Uterus (tissue), 4 donors: ENCODE measurements around the gene SIRPD. TPM values are rescaled to one million over a fixed set of nuclear protein-coding genes. Genes with fewer than 3 reads are reported as not detected.

Experiments
- small RNA-seq: library from RNA; depleted of rRNA; stranded (forward); fragments of <200 nt; gene quantifications from one replicate; pipeline ENCODE3, GENCODE V24; 2016
- total RNA-seq, 4 donors: library from RNA; depleted of rRNA in 3 of 4; stranded (reverse); fragments of >200 nt in 3 of 4; gene quantifications; one replicate each; pipeline versions ENCODE4 v1.1.0 to v1.2.4, GENCODE V29; 2014 to 2023
- donor health status: DM: yes; HTN: yes; CAD: no.

The SIRPD gene
- total RNA-seq, 4 donors from 2014 or later: not detected

Small RNA genes within 50 kb of the gene (small RNA-seq; reads per million reads assigned to genes)
- gene RNU6-917P: not detected

Other genes with a start within 250 kb of the SIRPD start
- 1 to 10 TPM in 3 of 4 donors, under 1 TPM in 1; 0.26 to 9.1 (median 5.5) TPM for gene SDCBP2, start 228.6 kb downstream of the SIRPD start, total RNA-seq
- gene FKBP1A, start 164.7 kb downstream of the SIRPD start, total RNA-seq: 100 to 1,000 TPM in 3 of 4 donors, 10 to 100 TPM in 1; 99.5 to 253 (median 206) TPM
- 10 to 100 TPM; 18.7 to 67.8 (median 35.8) TPM for gene NSFL1C, start 90.9 kb downstream of the SIRPD start, total RNA-seq
- 1 to 10 TPM in 2 of 4 donors, under 1 TPM in 1, not detected in 1; under 0.01 to 2.9 (median 1.7) TPM for gene SIRPB2, start 66.3 kb downstream of the SIRPD start, total RNA-seq
- gene SIRPB1, start 62.3 kb upstream of the SIRPD start, total RNA-seq: 1 to 10 TPM in 2 of 4 donors, under 1 TPM in 1, not detected in 1; 0.95 to 3.2 (median 1.7) TPM
- under 1 TPM in 1 of 4 donors, not detected in 3; 0.28 TPM for gene SIRPG, start 100.1 kb upstream of the SIRPD start, total RNA-seq